Airway epithelial cell (primary cell): ENCODE results near the gene PCDH17. TPM values are rescaled to one million over a fixed set of nuclear protein-coding genes. Genes with fewer than 3 reads are reported as not detected.

ENCODE experiments used
- total RNA-seq: library from RNA; depleted of rRNA; stranded (reverse); fragments of >200 nt; gene quantifications from 2 replicates; pipeline ENCODE4 v1.2.3, GENCODE V29; 2015

Gene PCDH17
- not detected in 2 replicates for total RNA-seq

GRCh38 chr13:57631596-57632275 is at the start of gene PCDH17:
Gene PCDH17, plus strand, starts transcription at chr13:57631744. Its CDS starts 803 bp downstream, at chr13:57632547.

